ENCODE measurements around the gene MPST.

The MPST gene

DNA sequence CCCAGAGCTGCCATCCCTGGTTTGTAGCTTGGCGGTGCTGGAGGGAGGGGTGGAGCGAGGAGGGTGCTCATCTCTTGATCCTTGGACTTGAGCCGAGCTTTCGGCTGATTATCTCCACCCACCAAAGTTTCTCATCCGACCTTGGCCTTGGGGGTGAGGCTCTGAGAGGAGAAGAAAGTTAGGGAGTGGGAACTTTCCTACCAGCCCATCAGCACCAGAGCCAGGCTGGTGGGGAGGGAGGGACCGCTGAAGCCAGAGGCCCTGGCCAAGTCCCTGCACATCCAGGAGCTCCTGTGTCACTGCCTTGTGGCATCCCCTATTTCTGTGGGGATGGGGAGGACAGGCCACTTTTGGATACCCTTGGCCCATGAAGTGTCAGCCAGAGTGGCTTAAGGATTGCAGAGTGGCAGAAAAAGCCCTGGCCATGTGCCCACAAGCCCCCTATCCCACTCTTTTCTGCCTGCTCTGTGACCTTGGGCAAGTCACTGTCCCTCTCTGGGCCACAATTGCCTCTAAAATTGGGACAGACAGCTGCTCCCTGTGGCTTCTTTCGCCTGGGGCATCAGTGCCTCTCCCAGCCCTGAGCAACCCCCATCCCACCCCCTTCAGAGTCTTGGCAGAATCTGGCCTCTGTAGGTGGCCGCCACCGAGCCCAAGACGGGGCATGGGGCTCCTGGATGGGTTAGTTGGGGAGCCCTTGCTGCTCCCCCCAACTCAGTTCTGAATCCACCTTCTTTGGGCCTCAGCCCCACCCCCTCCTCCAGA lies 42.3 kb downstream of the MPST start:
- no peaks in the 10 kb centered on the region for H3K79me2 ChIP-seq
- no peaks in the 10 kb centered on the region for H3K36me3 ChIP-seq (ENCODE audit: control insufficient read depth, insufficient read depth, low read length)
- no peak overlapping the region for H3K4me2 ChIP-seq (ENCODE audit: low read length)
- H3K27me3 ChIP-seq (ENCODE audit: control insufficient read depth, insufficient read depth, low read length) = no peaks in the 10 kb centered on the region
- H2AFZ ChIP-seq = no peak overlapping the region
- H3K4me1 ChIP-seq = no peaks in the 10 kb centered on the region
- no peaks in the 10 kb centered on the region for H3K9me3 ChIP-seq (ENCODE audit: control insufficient read depth, low read length)
- no peak for TF ChIP-seq CTCF (IDR thresholded peaks at IDR 0.05)
- H3K9ac ChIP-seq = no peak overlapping the region
- H3K27ac ChIP-seq = no peak overlapping the region
- H3K4me3 ChIP-seq (ENCODE audit: low read depth, low read length) = no peak overlapping the region

- no peak overlapping the region for H3K4me3 ChIP-seq (ENCODE audit: low read depth, low read length)
- no peak overlapping the region for H3K9ac ChIP-seq
- no peak for TF ChIP-seq CTCF (IDR thresholded peaks at IDR 0.05)
- H3K79me2 ChIP-seq = no peaks in the 10 kb centered on the region
- H3K4me1 ChIP-seq = no peaks in the 10 kb centered on the region
- H3K27ac ChIP-seq = no peak overlapping the region
- H3K27me3 ChIP-seq (ENCODE audit: control insufficient read depth, insufficient read depth, low read length) = no peaks in the 10 kb centered on the region
- no peaks in the 10 kb centered on the region for H3K36me3 ChIP-seq (ENCODE audit: control insufficient read depth, insufficient read depth, low read length)
- no peak overlapping the region for H3K4me2 ChIP-seq (ENCODE audit: low read length)
- H3K9me3 ChIP-seq (ENCODE audit: control insufficient read depth, low read length) = no peaks in the 10 kb centered on the region
- H2AFZ ChIP-seq = no peak overlapping the region
Observed at GRCh38 chr22:37062376-37062675, 42.8 kb downstream of the MPST start.

DNA sequence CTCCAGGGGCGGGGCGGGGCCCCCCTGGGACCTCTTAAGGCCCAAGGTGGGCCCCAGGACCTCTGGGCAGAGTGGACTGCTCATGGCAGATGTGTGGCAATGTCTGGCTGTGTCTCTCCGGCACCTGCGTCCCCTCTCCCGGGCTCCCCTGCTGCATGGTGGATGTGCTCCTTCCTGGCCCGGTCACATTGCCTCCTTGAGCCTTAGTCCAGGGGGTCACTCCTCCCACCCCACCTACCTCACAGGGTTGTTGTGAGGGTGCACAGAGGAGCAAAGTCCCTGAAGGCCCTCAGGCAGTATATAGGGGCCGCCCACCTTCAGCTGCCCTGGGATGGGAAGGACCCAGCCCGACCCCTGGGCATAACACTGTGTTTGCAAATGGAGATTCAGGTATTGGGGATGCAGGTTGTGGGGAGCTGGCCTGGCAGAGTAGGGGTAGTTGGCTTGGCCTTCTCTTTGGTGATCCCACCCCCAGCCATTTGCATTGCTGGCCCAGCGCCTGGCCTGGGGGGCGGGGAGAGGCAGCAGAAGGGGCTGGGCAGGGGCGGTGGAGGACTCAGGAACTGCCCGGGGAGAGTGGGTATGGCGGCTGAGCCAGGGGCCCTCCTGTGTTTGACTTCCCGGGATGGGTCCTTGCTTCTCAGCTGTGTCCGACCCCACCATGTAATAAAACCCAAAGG lies 43.3 kb downstream of the MPST start:
- no peak for TF ChIP-seq CTCF (IDR thresholded peaks at IDR 0.05)
- Histone ChIP-seq H3K79me2 (no peaks in the 10 kb centered on the region), H3K4me2 (ENCODE audit: low read length) (no peak overlapping the region), H3K4me1 (no peaks in the 10 kb centered on the region), H3K4me3 (ENCODE audit: low read depth, low read length) (no peak overlapping the region), H3K9ac (no peak overlapping the region), H3K9me3 (ENCODE audit: control insufficient read depth, low read length) (no peaks in the 10 kb centered on the region), H3K27me3 (ENCODE audit: control insufficient read depth, insufficient read depth, low read length) (no peaks in the 10 kb centered on the region), H2AFZ (no peak overlapping the region), H3K27ac (no peak overlapping the region), H3K36me3 (ENCODE audit: control insufficient read depth, insufficient read depth, low read length) (no peaks in the 10 kb centered on the region)

- no peaks in the 10 kb centered on the region for H3K4me1 ChIP-seq
- no peak overlapping the region for H3K4me3 ChIP-seq (ENCODE audit: low read depth, low read length)
- H3K27me3 ChIP-seq (ENCODE audit: control insufficient read depth, insufficient read depth, low read length) = peaks cover 4% of the 10 kb centered on the region
- no peak overlapping the region for H3K9ac ChIP-seq
- H3K79me2 ChIP-seq = no peaks in the 10 kb centered on the region
- no peak overlapping the region for H3K27ac ChIP-seq
- TF ChIP-seq CTCF (IDR thresholded peaks at IDR 0.05) = no peak
- no peak overlapping the region for H3K4me2 ChIP-seq (ENCODE audit: low read length)
- H2AFZ ChIP-seq = no peak overlapping the region
- no peaks in the 10 kb centered on the region for H3K9me3 ChIP-seq (ENCODE audit: control insufficient read depth, low read length)
- H3K36me3 ChIP-seq (ENCODE audit: control insufficient read depth, insufficient read depth, low read length) = no peaks in the 10 kb centered on the region
Observed at GRCh38 chr22:37063431-37064420, 44.2 kb downstream of the MPST start.
